ENCODE measurements around the gene PRKG1. TPM values are rescaled to one million over a fixed set of nuclear protein-coding genes. Genes with fewer than 3 reads are reported as not detected.

The PRKG1 gene
- total and polyA plus RNA-seq, 4 donors = 0.46 to 5.1 (median 1.5) TPM

- TF ChIP-seq EGR1 (IDR thresholded peaks at IDR 0.05; ENCODE audit: low read depth in 2 of 2) = no peak
- no peak for TF ChIP-seq REST (IDR thresholded peaks at IDR 0.05)
- TF ChIP-seq YY1 (IDR thresholded peaks at IDR 0.05) = no peak
- TF ChIP-seq CTCF (IDR thresholded peaks at IDR 0.05; ENCODE audit: low read depth, low read length, missing input control) = no peak
- no peak for TF ChIP-seq ZBTB33 (IDR thresholded peaks at IDR 0.05)
- TF ChIP-seq RXRA (IDR thresholded peaks at IDR 0.05) = no peak
- TF ChIP-seq RAD21 (IDR thresholded peaks at IDR 0.05) = no peak
- no peak for TF ChIP-seq FOXA1 (IDR thresholded peaks at IDR 0.05)
- Histone ChIP-seq H3K9me3 (ENCODE audit: control insufficient read depth in 4 of 4, low read length in 3 of 4) (no peaks in the 10 kb centered on the region), H3K9ac (ENCODE audit: low read depth in 1 of 2, low read length in 2 of 2) (peak overlapping the region; percentile 95 to 99), H3K27ac (ENCODE audit: low read depth in 1 of 2, low read length in 2 of 2) (peak overlapping the region; percentile 99), H3K27me3 (ENCODE audit: control insufficient read depth in 4 of 4, insufficient read depth in 4 of 4, low read length in 3 of 4) (no peaks in the 10 kb centered on the region), H3K4me3 (ENCODE audit: low read depth in 1 of 3, low read length in 3 of 3) (peak overlapping the region; percentile 71 to 99 (median 95)), H3K36me3 (ENCODE audit: control insufficient read depth in 4 of 4, insufficient read depth in 3 of 4, low read depth in 1 of 4, low read length in 3 of 4) (no peaks in the 10 kb centered on the region), H3K4me1 (ENCODE audit: control insufficient read depth in 4 of 4, insufficient read depth in 4 of 4, low read length in 3 of 4) (peaks cover 10 to 19% (median 15%) of the 10 kb centered on the region in 4 donors)
- DNase-seq (ENCODE audit: low spot score) = no peak
- 1% methylated on average over 14 of the region's 14 CpGs for WGBS
Measured at GRCh38 chr10:51699145-51699474, 624.8 kb downstream of the PRKG1 start.

- DNase-seq (ENCODE audit: low spot score) = peak; percentile 90
- H3K4me1 ChIP-seq (ENCODE audit: control insufficient read depth in 4 of 4, insufficient read depth in 4 of 4, low read length in 3 of 4) = peaks cover 10 to 19% (median 15%) of the 10 kb centered on the region in 4 donors
- no peaks in the 10 kb centered on the region for H3K27me3 ChIP-seq (ENCODE audit: control insufficient read depth in 4 of 4, insufficient read depth in 4 of 4, low read length in 3 of 4)
- WGBS = under 1% methylated on average over 45 of the region's 45 CpGs
- H3K36me3 ChIP-seq (ENCODE audit: control insufficient read depth in 4 of 4, insufficient read depth in 3 of 4, low read depth in 1 of 4, low read length in 3 of 4) = no peaks in the 10 kb centered on the region
- H3K9ac ChIP-seq (ENCODE audit: low read depth in 1 of 2, low read length in 2 of 2) = peak within 1 kb of the TSS; percentile 95 to 99
- H3K4me3 ChIP-seq (ENCODE audit: low read depth in 1 of 3, low read length in 3 of 3) = peak within 1 kb of the TSS; percentile 71 to 99 (median 95)
- peak within 1 kb of the TSS; percentile 99 for H3K27ac ChIP-seq (ENCODE audit: low read depth in 1 of 2, low read length in 2 of 2)
- H3K9me3 ChIP-seq (ENCODE audit: control insufficient read depth in 4 of 4, low read length in 3 of 4) = no peaks in the 10 kb centered on the region
- TF ChIP-seq RAD21 (IDR thresholded peaks at IDR 0.05) (peak; percentile 14 to 19), NR2F2 (IDR thresholded peaks at IDR 0.05) (no peak), CTCF (IDR thresholded peaks at IDR 0.05; ENCODE audit: low read depth, low read length, missing input control) (no peak), ZBTB33 (IDR thresholded peaks at IDR 0.05) (peak; percentile 72), REST (IDR thresholded peaks at IDR 0.05) (no peak), MAX (IDR thresholded peaks at IDR 0.05) (peak; percentile 82), YY1 (IDR thresholded peaks at IDR 0.05) (peak; percentile 100), HNF4G (IDR thresholded peaks at IDR 0.05) (no peak), ATF3 (IDR thresholded peaks at IDR 0.05) (no peak), GABPA (IDR thresholded peaks at IDR 0.05 in 1 of 2, conservative IDR thresholded peaks at IDR 0.05 in 1 of 2) (peak; percentile 100)
Measured at GRCh38 chr10:51699475-51700227, 625.4 kb downstream of the PRKG1 start, which contains the start of gene CSTF2T. Gene CSTF2T, minus strand, starts transcription at chr10:51699595. Its CDS starts 46 bp downstream, at chr10:51699549.
